HepG2 (cell line): Measurements from ENCODE around the gene P3H2. TPM values are rescaled to one million over a fixed set of nuclear protein-coding genes. Genes with fewer than 3 reads are reported as not detected.

Experiments
- ATAC-seq: fragments of 200-7000 bp; cut with Tn5 transposase; 3 replicates; pipeline ENCODE4 v1.9.1; 2020; ENCODE audit warnings: mild to moderate bottlenecking, moderate library complexity
- BruUV-seq: library from RNA; stranded (reverse); fragments of 400-500 nt; replicated peaks from 2 replicates; lab custom pipeline; 2021; lab: Mats Ljungman, UMichigan
- CTCF ChIA-PET: fragments of 300-600 bp; formaldehyde crosslinking; extraction: SDS; loops from one replicate; lab custom pipeline; 2021; ENCODE audit warnings: low total read pairs, inconsistent platforms, low intra/inter-chr PET ratio; lab: Yijun Ruan, JAX
- POLR2A ChIA-PET: fragments of 350-600 bp; sonication (Branson Sonifier 250); formaldehyde crosslinking; loops from one replicate; lab custom pipeline; 2020; ENCODE audit warnings: antibody characterized with exemption, inconsistent platforms; lab: Yijun Ruan, JAX
- DNase-seq: peaks from one replicate; pipeline ENCODE4 v3.0.0-alpha.2; 2015; ENCODE audit warnings: low spot score
- FAIRE-seq: peaks from 3 replicates; lab custom pipeline; 2011; peaks lifted over from hg19 to GRCh38; lab: Jason Lieb, UNC
- H2AFZ ChIP-seq: one replicate; pipeline ENCODE4 v1.6.1; 2011; ENCODE audit warnings: low read length, inconsistent platforms
- H3K27ac ChIP-seq: fragments of 300-600 bp; 3 replicates; pipeline ENCODE4 v1.8.0; 2011; ENCODE audit warnings: mixed run types, mild to moderate bottlenecking, mixed read lengths, low read length, inconsistent platforms; ENCODE audit not compliant: insufficient read depth; ENCODE audit errors: extremely low read length
- H3K27me3 ChIP-seq, 2 experiments: fragments of 200-600 bp in 1 of 2; 2 replicates in 1 of 2; 3 replicates in 1 of 2; pipeline versions ENCODE4 v1.6.0 to v1.8.0; 2011; ENCODE audit warnings: low read length in 2 of 2, mild to moderate bottlenecking in 2 of 2, moderate library complexity in 2 of 2, inconsistent platforms in 1 of 2; ENCODE audit not compliant: insufficient read depth in 2 of 2, control insufficient read depth in 1 of 2
- H3K36me3 ChIP-seq, 2 experiments: fragments of 200-600 bp in 1 of 2; replicated peaks in 1 of 2; 2 replicates in 1 of 2; 3 replicates in 1 of 2; pipeline versions ENCODE4 v1.5.1 to v1.8.0; 2011; ENCODE audit warnings: low read length in 2 of 2, inconsistent platforms in 1 of 2; ENCODE audit not compliant: insufficient read depth in 2 of 2, control insufficient read depth in 1 of 2
- H3K4me1 ChIP-seq: 2 replicates; pipeline ENCODE4 v1.5.1; 2012; ENCODE audit warnings: low read length, inconsistent platforms; ENCODE audit not compliant: insufficient read depth
- H3K4me2 ChIP-seq: 2 replicates; pipeline ENCODE4 v1.6.0; 2011; ENCODE audit warnings: low read depth, low read length, inconsistent platforms
- H3K4me3 ChIP-seq, 3 experiments: fragments of 200-600 bp in 1 of 3; sonication (generic), shearing (Covaris generic) in 1 of 3; replicated peaks in 1 of 3; 2 replicates each; pipeline ENCODE4 v1.5.1; 2011 to 2016; ENCODE audit warnings: low read length in 3 of 3, inconsistent platforms in 2 of 3, low read depth in 2 of 3, mild to moderate bottlenecking in 2 of 3, control low read depth in 1 of 3, mixed read lengths in 1 of 3; ENCODE audit not compliant: insufficient read depth in 1 of 3
- H3K79me2 ChIP-seq: one replicate; pipeline ENCODE4 v1.6.1; 2011; ENCODE audit warnings: low read length, inconsistent platforms; ENCODE audit not compliant: insufficient read depth
- H3K9ac ChIP-seq: 2 replicates; pipeline ENCODE4 v1.6.0; 2011; ENCODE audit warnings: mild to moderate bottlenecking, low read depth, low read length, inconsistent platforms; ENCODE audit not compliant: insufficient read depth
- H3K9me3 ChIP-seq: 2 replicates; pipeline ENCODE4 v1.5.1; 2012; ENCODE audit warnings: mild to moderate bottlenecking, low read length
- H4K20me1 ChIP-seq: 2 replicates; pipeline ENCODE4 v1.6.0; 2011; ENCODE audit warnings: inconsistent platforms, mild to moderate bottlenecking, low read length, moderate library complexity; ENCODE audit not compliant: insufficient read depth
- CCAR2 ChIP-seq: fragments of 200-400 bp; formaldehyde crosslinking; optimal IDR thresholded peaks from 2 replicates; pipeline ENCODE3; 2018; ENCODE audit warnings: low read depth, mild to moderate bottlenecking, low read length, moderate library complexity
- CENPBD1 ChIP-seq: sonication (generic); formaldehyde crosslinking; IDR thresholded peaks from 2 replicates; pipeline ENCODE4 v1.8.0; 2022; ENCODE audit warnings: missing genetic modification reagents, low read depth, mild to moderate bottlenecking, borderline replicate concordance
- CTCF ChIP-seq: sonication (generic); formaldehyde crosslinking; IDR thresholded peaks from 2 replicates; pipeline ENCODE4 v1.5.0; 2020; ENCODE audit warnings: mild to moderate bottlenecking, missing genetic modification reagents, moderate library complexity
- DDIT3 ChIP-seq: sonication (generic); formaldehyde crosslinking; IDR thresholded peaks from 2 replicates; pipeline ENCODE4 v1.4.0; 2020; ENCODE audit warnings: mild to moderate bottlenecking, missing genetic modification reagents
- PAXIP1 ChIP-seq: sonication (generic); formaldehyde crosslinking; conservative IDR thresholded peaks from 2 replicates; pipeline ENCODE4 v1.4.0; 2020; ENCODE audit warnings: mild to moderate bottlenecking, missing genetic modification reagents, moderate library complexity
- POLR2AphosphoS5 ChIP-seq: IDR thresholded peaks from 2 replicates; pipeline ENCODE4 v1.6.1; 2012; ENCODE audit warnings: low read depth, low read length
- TFAP4 ChIP-seq: sonication (generic); IDR thresholded peaks from 2 replicates; pipeline ENCODE4 v1.6.1; 2016; ENCODE audit warnings: low read depth, borderline replicate concordance
- ZNF501 ChIP-seq: sonication (generic); formaldehyde crosslinking; IDR thresholded peaks from 2 replicates; pipeline ENCODE4 v1.5.1; 2020; ENCODE audit warnings: mild to moderate bottlenecking, moderate library complexity, missing genetic modification reagents
- ZNF597 ChIP-seq: sonication (generic); formaldehyde crosslinking; IDR thresholded peaks from 2 replicates; pipeline ENCODE4 v1.5.0; 2020; ENCODE audit warnings: missing genetic modification reagents
- ZNF761 ChIP-seq: sonication (generic); formaldehyde crosslinking; conservative IDR thresholded peaks from 2 replicates; pipeline ENCODE4 v1.4.0; 2020; ENCODE audit warnings: mild to moderate bottlenecking, missing genetic modification reagents
- ZNF781 ChIP-seq: sonication (generic); formaldehyde crosslinking; IDR thresholded peaks from 2 replicates; pipeline ENCODE4 v1.5.1; 2020; ENCODE audit warnings: borderline replicate concordance, mild to moderate bottlenecking, missing genetic modification reagents; ENCODE audit errors: not compliant biosample characterization
- ZSCAN9 ChIP-seq: IDR thresholded peaks from 2 replicates; pipeline ENCODE4 v1.6.1; 2016; ENCODE audit warnings: borderline replicate concordance
- WGBS: methylation state at CpG from one replicate; pipeline ENCODE4 v1.1.6; 2017; ENCODE audit warnings: low lambda C conversion rate; 5-methylcytosine and 5-hydroxymethylcytosine counted together
- in situ Hi-C: cut with HindIII; loops from 2 replicates; pipeline ENCODE4 v1.10.0; 2017; ENCODE audit warnings: low pct_unique_long_range_greater_than_20kb; ENCODE audit not compliant: extremely low pct_ligation_motif_present
- intact Hi-C: fragments of 100-400 bp; cut with micrococcal nuclease; formaldehyde crosslinking; loops from one replicate; pipeline ENCODE4 v1.10.0; 2022; ENCODE audit not compliant: unreplicated experiment
- polyA plus RNA-seq, 8 experiments: library from polyadenylated mRNA; depleted of rRNA in 3 of 8; stranded (reverse) in 7 of 8; unstranded in 1 of 8; fragments of >200 nt; fragmentation: Illumina TruSeq in 4 of 8; extraction: Trizol in 4 of 8; gene quantifications; 2 replicates each; pipeline versions ENCODE4 v1.2.1 to v1.2.3, GENCODE V29; 2011 to 2016; ENCODE audit warnings: low read depth in 4 of 8, missing spikeins in 1 of 8, mixed read lengths in 1 of 8; ENCODE audit not compliant: insufficient read depth in 1 of 8
- total RNA-seq, 5 experiments: library from RNA; depleted of rRNA; stranded (reverse); fragments of >200 nt; fragmentation: Illumina TruSeq; extraction: Trizol; gene quantifications; 2 replicates each; pipeline ENCODE4 v1.2.3, GENCODE V29; 2016; ENCODE audit warnings: low read depth in 1 of 5

Gene P3H2
- total and polyA plus RNA-seq, 2 of the 13 experiments (the other 11 are each of a cell fraction or from before 2014, with no cell fraction given), result not detected

GRCh38 chr3:189983612-189984011 lies 137.1 kb downstream of the P3H2 start (continued):
- TF ChIP-seq CENPBD1 (no peak), ZSCAN9 (CRISPR knock-in tag) (no peak), ZNF597 (CRISPR knock-in tag) (no peak), POLR2AphosphoS5 (no peak), ZNF781 (CRISPR knock-in tag) (no peak), ZNF761 (CRISPR knock-in tag) (no peak)

- Histone ChIP-seq H3K4me3 (no peak overlapping the region), H3K9ac (no peak overlapping the region), H3K4me2 (no peak overlapping the region), H4K20me1 (no peaks in the 10 kb centered on the region), H3K79me2 (no peaks in the 10 kb centered on the region), H3K9me3 (no peaks in the 10 kb centered on the region), H3K27me3 (no peaks in the 10 kb centered on the region), H3K4me1 (no peaks in the 10 kb centered on the region), H2AFZ (no peak overlapping the region), H3K36me3 (no peaks in the 10 kb centered on the region), H3K27ac (no peak overlapping the region)
- ChIA-PET CTCF (no interaction called here), POLR2A (no interaction called here)
- intact Hi-C loops, result no loop called here
- FAIRE-seq, result no peak
- no TSS peak for BruUV-seq
- no peak for ATAC-seq
- in situ Hi-C loops, result no loop called here
- 30% methylated on average over 5 of the region's 5 CpGs for WGBS
- DNase-seq, result no peak
- TF ChIP-seq CCAR2, result no peak
- TF ChIP-seq DDIT3 (CRISPR knock-in tag), result no peak
- no peak for TF ChIP-seq TFAP4
- no peak for TF ChIP-seq CTCF (CRISPR knock-in tag)
- TF ChIP-seq ZNF501 (CRISPR knock-in tag), result no peak
- TF ChIP-seq PAXIP1 (CRISPR knock-in tag), result no peak
Observed at GRCh38 chr3:189982321-189982945, 138.3 kb downstream of the P3H2 start.
